Neural crest cell (in vitro differentiated cells): ENCODE results near the gene ASPN. TPM values are rescaled to one million over a fixed set of nuclear protein-coding genes. Genes with fewer than 3 reads are reported as not detected.

Experiments used
- DNase-seq: peaks from one replicate; pipeline ENCODE4 v3.0.0; 2021; ENCODE audit warnings: low read depth, mixed read lengths, low spot score
- H3K27ac Mint-ChIP-seq: one replicate; pipeline ENCODE4 v1.8.0; 2021; ENCODE audit warnings: mild to moderate bottlenecking, mixed read lengths; ENCODE audit not compliant: unreplicated experiment
- H3K27me3 Mint-ChIP-seq: 2 replicates; pipeline ENCODE4 v1.8.0; 2021; ENCODE audit warnings: low read depth, mild to moderate bottlenecking, mixed read lengths
- H3K36me3 Mint-ChIP-seq: 2 replicates; pipeline ENCODE4 v1.8.0; 2021; ENCODE audit warnings: low read depth, mild to moderate bottlenecking, mixed read lengths
- H3K4me1 Mint-ChIP-seq: 2 replicates; pipeline ENCODE4 v1.8.0; 2021; ENCODE audit warnings: mixed read lengths
- H3K4me3 Mint-ChIP-seq: one replicate; pipeline ENCODE4 v1.8.0; 2021; ENCODE audit warnings: mild to moderate bottlenecking, mixed read lengths
- H3K9me3 Mint-ChIP-seq: 2 replicates; pipeline ENCODE4 v1.8.0; 2021; ENCODE audit warnings: mixed read lengths
- total RNA-seq: library from RNA; stranded (reverse); gene quantifications from 2 replicates; pipeline ENCODE4 v1.2.1, GENCODE V29; 2021
- TF ChIP-seq, protein P1 (sequence below): fragments of 200-600 bp; sonication (generic); conservative IDR thresholded peaks from 2 replicates; pipeline ENCODE4 v1.5.0; 2021; ENCODE audit warnings: antibody characterized with exemption, mild to moderate bottlenecking

ASPN gene
- total RNA-seq, 1 donor from 2014 or later, result not detected

DNA sequence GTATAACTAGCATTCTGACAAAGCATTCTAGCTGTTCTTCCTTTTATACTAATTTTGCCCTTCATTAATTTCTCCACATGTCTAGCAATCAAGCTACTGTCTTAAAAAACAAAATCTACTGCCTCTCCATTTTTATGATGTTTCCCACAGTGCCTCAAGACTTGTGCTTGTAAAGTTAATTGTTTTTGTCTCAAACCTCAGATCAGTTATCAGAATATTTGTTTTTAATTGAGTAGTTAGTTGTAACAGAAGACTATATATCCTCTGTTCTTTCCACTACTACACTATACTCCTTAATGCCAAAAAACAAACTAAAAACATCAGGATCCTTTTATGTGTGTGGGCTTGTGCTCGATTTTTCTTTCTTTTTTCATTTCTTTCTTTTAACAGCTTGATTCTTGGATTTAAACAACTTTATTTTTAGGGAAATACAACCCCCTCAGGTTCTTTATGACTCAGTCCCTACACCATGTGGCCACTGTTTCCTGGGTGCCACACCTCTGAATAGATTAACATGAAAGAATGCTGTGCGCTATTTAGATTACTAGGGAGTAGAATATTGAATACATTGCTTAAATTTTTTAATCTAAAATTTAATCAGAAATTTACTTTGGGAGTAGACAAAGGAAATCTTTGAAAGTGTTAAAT, 1.2 kb downstream of the ASPN start:
- no peak overlapping the region for H3K27ac Mint-ChIP-seq
- H3K4me1 Mint-ChIP-seq, result peaks cover 5% of the 10 kb centered on the region
- no peaks in the 10 kb centered on the region for H3K36me3 Mint-ChIP-seq
- DNase-seq, result no peak
- no peaks in the 10 kb centered on the region for H3K27me3 Mint-ChIP-seq
- H3K9me3 Mint-ChIP-seq, result no peaks in the 10 kb centered on the region
- no peak overlapping the region for H3K4me3 Mint-ChIP-seq
- TF ChIP-seq, protein P1, sequence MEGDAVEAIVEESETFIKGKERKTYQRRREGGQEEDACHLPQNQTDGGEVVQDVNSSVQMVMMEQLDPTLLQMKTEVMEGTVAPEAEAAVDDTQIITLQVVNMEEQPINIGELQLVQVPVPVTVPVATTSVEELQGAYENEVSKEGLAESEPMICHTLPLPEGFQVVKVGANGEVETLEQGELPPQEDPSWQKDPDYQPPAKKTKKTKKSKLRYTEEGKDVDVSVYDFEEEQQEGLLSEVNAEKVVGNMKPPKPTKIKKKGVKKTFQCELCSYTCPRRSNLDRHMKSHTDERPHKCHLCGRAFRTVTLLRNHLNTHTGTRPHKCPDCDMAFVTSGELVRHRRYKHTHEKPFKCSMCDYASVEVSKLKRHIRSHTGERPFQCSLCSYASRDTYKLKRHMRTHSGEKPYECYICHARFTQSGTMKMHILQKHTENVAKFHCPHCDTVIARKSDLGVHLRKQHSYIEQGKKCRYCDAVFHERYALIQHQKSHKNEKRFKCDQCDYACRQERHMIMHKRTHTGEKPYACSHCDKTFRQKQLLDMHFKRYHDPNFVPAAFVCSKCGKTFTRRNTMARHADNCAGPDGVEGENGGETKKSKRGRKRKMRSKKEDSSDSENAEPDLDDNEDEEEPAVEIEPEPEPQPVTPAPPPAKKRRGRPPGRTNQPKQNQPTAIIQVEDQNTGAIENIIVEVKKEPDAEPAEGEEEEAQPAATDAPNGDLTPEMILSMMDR, result no peak

DNA sequence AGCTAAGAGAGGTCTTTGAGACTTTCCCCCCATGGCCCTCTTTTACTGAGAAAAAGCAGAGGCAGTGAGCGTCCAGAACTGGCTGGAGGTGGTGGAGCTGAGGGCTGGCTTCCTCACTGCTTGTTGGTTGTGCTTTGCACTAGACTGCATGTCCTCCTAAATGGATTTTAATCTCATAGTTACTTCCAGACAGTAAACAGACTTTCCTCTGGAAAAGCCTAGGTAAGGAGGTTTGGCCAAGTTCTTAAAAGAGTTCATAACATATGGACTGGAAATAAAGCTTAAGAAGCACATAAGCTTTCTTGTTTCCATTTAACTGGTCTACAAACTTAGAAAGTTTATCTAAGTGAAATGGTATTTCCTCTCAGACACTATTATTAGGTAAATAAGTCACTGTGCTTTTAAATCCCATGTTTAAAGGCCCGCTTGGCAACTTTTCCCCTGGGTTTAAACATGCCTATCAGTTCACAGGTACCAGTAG, 2.0 kb downstream of the ASPN start:
- TF ChIP-seq, protein P1, result no peak
- Mint-ChIP-seq H3K4me3 (no peak overlapping the region), H3K36me3 (no peaks in the 10 kb centered on the region), H3K27me3 (no peaks in the 10 kb centered on the region), H3K9me3 (no peaks in the 10 kb centered on the region), H3K4me1 (peaks cover 5% of the 10 kb centered on the region), H3K27ac (no peak overlapping the region)
- DNase-seq, result no peak

DNA sequence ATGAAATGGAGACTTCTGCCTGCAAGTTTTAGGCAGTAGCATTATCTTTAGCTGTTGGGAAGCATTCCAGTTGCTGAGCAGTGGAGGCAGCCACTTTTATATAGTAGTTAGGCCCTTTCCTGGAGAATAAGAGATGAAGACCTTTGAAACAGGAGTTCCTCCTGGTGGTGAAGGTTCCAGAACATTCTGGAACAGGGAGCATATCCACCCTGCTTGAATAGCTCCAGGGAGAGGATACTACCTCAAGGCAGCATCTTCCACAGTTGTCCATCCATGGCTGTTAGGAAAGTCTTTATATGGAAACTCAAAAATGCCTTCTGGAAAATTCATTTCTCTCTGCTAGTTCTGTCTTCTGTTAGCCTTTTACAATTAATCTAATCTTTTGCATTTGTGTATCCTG, 3.0 kb downstream of the ASPN start:
- no peaks in the 10 kb centered on the region for H3K9me3 Mint-ChIP-seq
- DNase-seq, result no peak
- TF ChIP-seq, protein P1, result no peak
- no peaks in the 10 kb centered on the region for H3K36me3 Mint-ChIP-seq
- H3K4me1 Mint-ChIP-seq, result peaks cover 5% of the 10 kb centered on the region
- no peak overlapping the region for H3K4me3 Mint-ChIP-seq
- no peak overlapping the region for H3K27ac Mint-ChIP-seq
- H3K27me3 Mint-ChIP-seq, result no peaks in the 10 kb centered on the region

DNA sequence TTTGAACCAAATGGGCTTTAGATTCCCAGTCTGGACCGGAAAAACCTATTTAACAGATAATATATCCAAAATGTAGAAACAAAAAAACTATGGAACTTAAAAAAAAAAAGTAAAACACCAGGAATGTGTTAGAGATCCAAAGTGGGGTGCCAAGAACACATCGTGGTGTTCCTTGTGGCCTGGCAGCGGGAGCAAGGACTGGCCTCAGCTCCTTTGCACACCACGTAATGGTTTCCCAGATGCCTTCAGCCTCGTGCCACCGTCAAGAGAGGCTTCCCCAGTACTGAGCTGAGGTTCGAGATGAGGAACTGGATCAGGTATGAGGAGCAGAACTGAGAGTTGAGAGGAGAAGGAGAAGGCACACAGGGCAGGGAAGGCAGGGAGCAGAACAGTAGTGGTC, 3.5 kb downstream of the ASPN start:
- H3K27me3 Mint-ChIP-seq, result no peaks in the 10 kb centered on the region
- H3K36me3 Mint-ChIP-seq, result no peaks in the 10 kb centered on the region
- no peaks in the 10 kb centered on the region for H3K9me3 Mint-ChIP-seq
- H3K4me1 Mint-ChIP-seq, result peaks cover 5% of the 10 kb centered on the region
- no peak overlapping the region for H3K4me3 Mint-ChIP-seq
- no peak for DNase-seq
- TF ChIP-seq, protein P1, result no peak
- H3K27ac Mint-ChIP-seq, result no peak overlapping the region

DNA sequence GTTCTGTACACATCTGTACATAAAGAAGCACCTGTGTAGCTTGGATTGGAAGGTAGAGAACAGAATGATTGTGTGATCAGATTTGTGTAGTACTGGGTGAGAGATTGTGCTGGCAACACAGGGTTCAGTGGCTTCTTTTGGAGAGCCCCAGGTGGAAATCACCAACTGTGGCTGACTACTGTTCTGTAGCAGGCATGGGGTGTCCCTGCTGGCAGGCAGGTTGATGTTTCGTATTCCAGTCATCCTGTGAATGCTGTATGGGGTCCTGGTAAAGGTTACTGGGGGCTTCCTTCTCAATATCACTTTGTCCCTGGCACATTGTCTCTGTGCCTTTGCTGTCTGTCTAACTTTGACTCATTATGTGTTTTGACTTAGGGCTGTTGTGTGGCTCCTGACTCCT, 5.3 kb downstream of the ASPN start:
- no peaks in the 10 kb centered on the region for H3K9me3 Mint-ChIP-seq
- peaks cover 5% of the 10 kb centered on the region for H3K4me1 Mint-ChIP-seq
- no peak overlapping the region for H3K4me3 Mint-ChIP-seq
- TF ChIP-seq, protein P1, result no peak
- H3K27me3 Mint-ChIP-seq, result no peaks in the 10 kb centered on the region
- no peak overlapping the region for H3K27ac Mint-ChIP-seq
- DNase-seq, result no peak
- no peaks in the 10 kb centered on the region for H3K36me3 Mint-ChIP-seq
